Gastrocnemius medialis (tissue), 4 donors: ENCODE results near the gene VAV2. TPM values are rescaled to one million over a fixed set of nuclear protein-coding genes. Genes with fewer than 3 reads are reported as not detected.
"Not testable (repeated sequence)": the region's sequence is repeated elsewhere in the genome, so short reads cannot be mapped to it uniquely, and the experiment has no call there.

ENCODE experiments used
- ATAC-seq, 2 donors: fragments of 150-250 bp; one replicate each; pipeline ENCODE4 v1.9.1; 2016
- DNase-seq, 2 donors: peaks; one replicate each; pipeline ENCODE4 v3.0.0-alpha.2; 2019
- H3K27ac ChIP-seq, 4 donors: fragments of 200-600 bp; sonication (generic); 1 replicate in 1 of 4; 2 replicates in 3 of 4; pipeline ENCODE4 v1.5.1; 2016 to 2018; ENCODE audit warnings: mild to moderate bottlenecking in 2 of 4, moderate library complexity in 1 of 4
- H3K27me3 ChIP-seq, 3 donors: fragments of 200-600 bp; sonication (generic) in 2 of 3; 1 replicate in 1 of 3; 2 replicates in 2 of 3; pipeline versions ENCODE4 v1.5.1 to v1.6.0; 2016 to 2019; ENCODE audit warnings: mild to moderate bottlenecking in 1 of 3, moderate library complexity in 1 of 3
- H3K36me3 ChIP-seq, 2 donors: fragments of 200-600 bp; sonication (generic) in 1 of 2; one replicate each; pipeline ENCODE4 v1.5.1; 2017 to 2018
- H3K4me1 ChIP-seq, 2 donors: fragments of 200-600 bp; sonication (generic) in 1 of 2; one replicate each; pipeline ENCODE4 v1.5.1; 2016 to 2017; ENCODE audit warnings: mild to moderate bottlenecking in 2 of 2
- H3K4me3 ChIP-seq, 4 donors: fragments of 200-600 bp; sonication (generic) in 3 of 4; 1 replicate in 1 of 4; 2 replicates in 3 of 4; pipeline ENCODE4 v1.5.1; 2016 to 2019; ENCODE audit warnings: mild to moderate bottlenecking in 2 of 4
- H3K9me3 ChIP-seq, 3 donors: fragments of 200-600 bp; sonication (generic) in 2 of 3; 1 replicate in 1 of 3; 2 replicates in 2 of 3; pipeline ENCODE4 v1.5.1; 2016 to 2019
- POLR2A ChIP-seq, 2 donors: fragments of 450-650 bp; IDR thresholded peaks; one replicate each; pipeline ENCODE4 v1.6.1; 2017; ENCODE audit warnings: antibody characterized with exemption in 2 of 2, mild to moderate bottlenecking in 2 of 2, moderate library complexity in 2 of 2
- in situ Hi-C, 4 donors: fragments of 200-750 bp; cut with MboI; loops; one replicate each; pipeline versions ENCODE4 v1.15.0 to v1.8.0; 2017; ENCODE audit warnings: low sequenced_read_pairs in 4 of 4
- intact Hi-C: fragments of 100-400 bp; cut with DNase I; formaldehyde crosslinking; loops from one replicate; pipeline ENCODE4 v1.15.1; 2023; ENCODE audit warnings: low total_unique reads
- total RNA-seq, 4 donors: library from RNA; depleted of rRNA; stranded (reverse); fragments of >200 nt; gene quantifications; one replicate each; pipeline versions ENCODE4 v1.1.0 to v1.2.3, GENCODE V29; 2016
- TF ChIP-seq, protein P1 (sequence below), 5 experiments: fragments of 450-650 bp in 3 of 5; fragments of 200-600 bp in 2 of 5; sonication (generic) in 2 of 5; IDR thresholded peaks in 4 of 5; conservative IDR thresholded peaks in 1 of 5; 1 replicate in 4 of 5; 2 replicates in 1 of 5; pipeline ENCODE4 v1.5.1; 2016 to 2019; ENCODE audit warnings: antibody characterized with exemption in 5 of 5, mild to moderate bottlenecking in 3 of 5, moderate library complexity in 3 of 5

VAV2 gene
- total RNA-seq, 4 donors from 2014 or later: 0.51 to 1.2 (median 0.97) TPM

DNA sequence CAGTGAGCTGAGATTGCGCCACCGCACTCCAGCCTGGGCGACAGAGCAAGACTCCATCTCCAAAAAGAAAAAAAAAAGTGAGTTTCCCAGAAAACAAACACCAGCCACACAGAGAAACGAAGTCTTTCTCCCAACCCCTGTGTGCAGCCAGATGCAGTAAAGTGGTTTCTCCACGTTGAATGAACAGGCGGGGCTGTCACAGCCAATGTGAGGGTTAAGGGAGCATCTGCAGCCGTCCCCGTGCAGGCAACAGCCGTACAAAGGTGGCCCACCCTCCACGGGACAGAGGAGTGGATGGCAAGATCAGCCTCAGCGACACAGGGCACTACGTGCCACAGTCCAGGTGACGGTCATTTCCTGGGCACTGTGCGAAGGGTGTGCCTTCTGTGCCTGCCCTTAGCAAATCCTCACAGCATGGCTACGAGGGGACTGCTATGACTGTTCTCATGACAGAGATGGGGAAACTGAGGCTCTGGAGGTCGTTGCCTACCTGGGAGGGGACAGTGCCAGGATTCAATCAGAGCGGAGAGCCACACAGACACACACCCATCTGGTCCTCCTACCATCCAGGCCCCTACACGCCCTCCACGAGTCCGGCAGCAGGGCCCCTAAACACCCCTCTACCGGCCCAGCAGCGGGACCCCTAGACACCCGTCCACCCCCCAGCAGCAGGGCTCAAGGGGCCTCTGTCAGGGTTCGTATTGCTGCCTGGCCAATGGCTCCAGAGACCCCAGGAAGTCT, 2.3 kb downstream of the VAV2 start:
- TF ChIP-seq, protein P1, sequence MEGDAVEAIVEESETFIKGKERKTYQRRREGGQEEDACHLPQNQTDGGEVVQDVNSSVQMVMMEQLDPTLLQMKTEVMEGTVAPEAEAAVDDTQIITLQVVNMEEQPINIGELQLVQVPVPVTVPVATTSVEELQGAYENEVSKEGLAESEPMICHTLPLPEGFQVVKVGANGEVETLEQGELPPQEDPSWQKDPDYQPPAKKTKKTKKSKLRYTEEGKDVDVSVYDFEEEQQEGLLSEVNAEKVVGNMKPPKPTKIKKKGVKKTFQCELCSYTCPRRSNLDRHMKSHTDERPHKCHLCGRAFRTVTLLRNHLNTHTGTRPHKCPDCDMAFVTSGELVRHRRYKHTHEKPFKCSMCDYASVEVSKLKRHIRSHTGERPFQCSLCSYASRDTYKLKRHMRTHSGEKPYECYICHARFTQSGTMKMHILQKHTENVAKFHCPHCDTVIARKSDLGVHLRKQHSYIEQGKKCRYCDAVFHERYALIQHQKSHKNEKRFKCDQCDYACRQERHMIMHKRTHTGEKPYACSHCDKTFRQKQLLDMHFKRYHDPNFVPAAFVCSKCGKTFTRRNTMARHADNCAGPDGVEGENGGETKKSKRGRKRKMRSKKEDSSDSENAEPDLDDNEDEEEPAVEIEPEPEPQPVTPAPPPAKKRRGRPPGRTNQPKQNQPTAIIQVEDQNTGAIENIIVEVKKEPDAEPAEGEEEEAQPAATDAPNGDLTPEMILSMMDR (IDR thresholded peaks at IDR 0.05 in 4 of 5, conservative IDR thresholded peaks at IDR 0.05 in 1 of 5): no peak
- TF ChIP-seq POLR2A (IDR thresholded peaks at IDR 0.05): no peak
- H3K4me3 ChIP-seq: no peak overlapping the region
- H3K9me3 ChIP-seq: no peaks in the 10 kb centered on the region
- H3K27ac ChIP-seq: no peak overlapping the region
- H3K4me1 ChIP-seq: peaks cover 9 to 20% of the 10 kb centered on the region in 2 donors
- DNase-seq (no peak), ATAC-seq (no peak)
- in situ Hi-C loops: loop anchor here in 3 of 4 donors (10.0 kb wide), 1 partner anchor 195 kb away; no protein-coding TSS in a partner anchor
- H3K27me3 ChIP-seq: peaks cover 11 to 33% (median 33%) of the 10 kb centered on the region in 3 donors
- intact Hi-C loops: loop anchor here (10.0 kb wide), 1 partner anchor 105 kb away; no protein-coding TSS in a partner anchor
- no peaks in the 10 kb centered on the region for H3K36me3 ChIP-seq

DNA sequence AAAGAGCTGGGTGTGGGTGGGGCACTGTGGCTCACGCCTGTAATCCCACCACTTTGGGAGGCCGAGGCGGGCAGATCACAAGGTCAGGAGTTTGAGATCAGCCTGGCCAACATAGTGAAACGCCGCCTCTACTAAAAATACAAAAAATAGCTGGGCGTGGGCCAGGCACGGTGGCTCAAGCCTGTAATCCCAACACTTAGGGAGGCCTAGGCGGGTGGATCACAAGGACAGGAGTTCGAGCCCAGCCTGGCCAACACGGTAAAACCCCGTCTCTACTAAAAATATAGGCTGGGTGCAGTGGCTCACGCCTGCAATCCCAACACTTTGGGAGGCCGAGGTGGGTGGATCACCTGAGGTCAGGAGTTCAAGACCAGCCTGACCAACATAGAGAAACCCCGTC, 3.4 kb downstream of the VAV2 start:
- H3K36me3 ChIP-seq, H3K4me3 ChIP-seq, intact Hi-C loops, DNase-seq, H3K27ac ChIP-seq, ATAC-seq, H3K9me3 ChIP-seq, in situ Hi-C loops: not testable (repeated sequence)
- peaks cover 11 to 28% (median 27%) of the 10 kb centered on the region in 3 donors for H3K27me3 ChIP-seq
- peaks cover 4 to 15% of the 10 kb centered on the region in 2 donors for H3K4me1 ChIP-seq

DNA sequence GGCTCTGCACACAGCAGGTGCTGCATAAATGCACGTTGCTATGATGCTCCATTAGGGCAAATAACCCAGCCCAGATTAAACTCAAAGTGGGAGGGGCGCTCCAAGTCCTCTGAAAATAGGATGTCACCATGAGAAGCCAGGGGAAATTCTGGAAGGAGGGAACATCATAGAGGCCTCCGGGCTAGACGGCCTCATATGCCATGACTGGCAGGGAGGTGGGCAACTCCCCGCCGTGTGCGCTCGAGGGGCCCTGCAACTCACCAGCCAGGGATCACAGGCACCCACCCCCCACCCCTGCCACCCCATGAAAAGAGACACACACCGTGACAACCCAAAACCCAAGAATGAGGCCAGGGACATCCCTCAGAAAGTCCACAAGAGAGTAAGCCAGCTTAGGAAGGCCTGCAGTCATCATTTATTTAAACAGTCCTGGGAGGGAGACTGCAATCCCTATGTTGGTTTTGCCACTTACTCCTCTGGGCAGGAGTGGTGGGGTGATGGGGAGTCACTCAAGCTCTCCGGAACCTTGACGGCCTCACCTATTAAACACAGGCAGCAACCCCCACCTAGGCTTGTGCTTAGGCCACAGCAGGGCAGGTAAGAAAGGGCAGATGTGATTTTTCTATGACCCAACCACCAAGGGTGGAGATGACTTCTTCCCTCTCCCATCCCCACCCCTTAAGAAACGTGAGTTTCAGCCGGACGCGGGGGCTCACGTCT, 4.0 kb downstream of the VAV2 start:
- peaks cover 11 to 21% (median 21%) of the 10 kb centered on the region in 3 donors for H3K27me3 ChIP-seq
- ATAC-seq (no peak), DNase-seq (no peak)
- no peak overlapping the region for H3K27ac ChIP-seq
- no peaks in the 10 kb centered on the region for H3K9me3 ChIP-seq
- peaks cover 0 to 8% of the 10 kb centered on the region in 2 donors for H3K4me1 ChIP-seq
- in situ Hi-C loops (no loop called here), intact Hi-C loops (no loop called here)
- H3K4me3 ChIP-seq: no peak overlapping the region
- TF ChIP-seq, protein P1 (IDR thresholded peaks at IDR 0.05 in 4 of 5, conservative IDR thresholded peaks at IDR 0.05 in 1 of 5): no peak
- no peak for TF ChIP-seq POLR2A (IDR thresholded peaks at IDR 0.05)
- H3K36me3 ChIP-seq: no peaks in the 10 kb centered on the region

DNA sequence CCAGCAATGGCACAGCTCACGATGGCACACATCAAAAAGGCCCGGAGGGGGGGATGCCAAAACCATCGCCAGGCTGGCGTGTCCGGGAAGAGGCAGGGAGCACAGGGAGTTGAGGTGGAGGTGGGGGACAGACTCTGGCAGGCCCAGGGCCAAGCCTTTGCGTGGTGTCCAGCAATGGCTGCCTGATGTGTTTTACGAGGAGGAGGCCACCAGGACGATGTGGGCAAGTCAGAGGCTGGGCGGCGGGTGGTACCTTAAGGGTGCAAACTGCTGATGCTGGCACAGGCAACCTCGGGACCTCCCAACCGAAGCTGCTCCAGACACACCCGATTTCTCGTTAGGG, 4.7 kb downstream of the VAV2 start:
- Histone ChIP-seq H3K36me3 (no peaks in the 10 kb centered on the region), H3K9me3 (no peaks in the 10 kb centered on the region), H3K27me3 (peaks cover 11 to 18% (median 17%) of the 10 kb centered on the region in 3 donors), H3K4me1 (peaks cover 0 to 5% of the 10 kb centered on the region in 2 donors), H3K27ac (no peak overlapping the region), H3K4me3 (no peak overlapping the region)
- intact Hi-C loops: no loop called here
- in situ Hi-C loops: no loop called here
- DNase-seq: no peak
- TF ChIP-seq, protein P1 (IDR thresholded peaks at IDR 0.05 in 4 of 5, conservative IDR thresholded peaks at IDR 0.05 in 1 of 5): no peak
- no peak for TF ChIP-seq POLR2A (IDR thresholded peaks at IDR 0.05)
- no peak for ATAC-seq

DNA sequence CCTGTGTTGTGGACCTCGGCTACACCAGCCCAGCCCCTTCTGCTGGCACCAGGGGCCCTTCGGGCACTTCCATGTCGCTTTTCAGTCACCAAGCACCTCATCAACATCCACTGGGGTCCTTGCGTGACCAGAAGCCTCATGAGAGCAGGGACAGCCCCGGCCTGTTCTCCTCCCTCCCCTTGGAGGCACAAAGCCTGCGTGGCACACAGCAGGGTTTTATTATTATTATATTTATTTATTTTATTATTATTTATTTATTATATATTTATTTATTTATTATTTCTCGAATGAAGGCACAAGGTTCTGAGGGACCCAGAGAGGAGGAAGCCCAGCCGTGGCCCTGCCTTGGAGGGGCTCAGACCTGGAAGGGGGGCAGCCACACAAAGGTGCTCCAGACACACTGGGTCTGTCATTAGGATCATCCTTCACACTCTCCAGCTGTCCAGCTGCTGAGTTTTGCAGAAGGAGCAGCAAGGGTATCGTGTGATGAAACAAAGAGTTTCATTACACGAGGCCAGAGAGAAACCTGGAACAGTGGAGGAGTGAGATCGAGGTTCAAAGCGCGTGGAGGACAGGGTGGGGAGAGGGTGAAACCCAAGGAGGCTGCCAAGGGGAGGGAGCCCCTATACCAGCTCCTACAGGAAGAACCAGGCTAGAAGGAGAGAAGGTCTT, 5.2 kb downstream of the VAV2 start:
- peaks cover 0 to 5% of the 10 kb centered on the region in 2 donors for H3K4me1 ChIP-seq
- H3K27ac ChIP-seq: no peak overlapping the region
- H3K27me3 ChIP-seq: peaks cover 11 to 18% (median 17%) of the 10 kb centered on the region in 3 donors
- TF ChIP-seq POLR2A (IDR thresholded peaks at IDR 0.05): no peak
- TF ChIP-seq, protein P1 (IDR thresholded peaks at IDR 0.05 in 4 of 5, conservative IDR thresholded peaks at IDR 0.05 in 1 of 5): no peak
- no peak overlapping the region for H3K4me3 ChIP-seq
- ATAC-seq (no peak), DNase-seq (no peak)
- intact Hi-C loops: no loop called here
- in situ Hi-C loops: no loop called here
- H3K9me3 ChIP-seq: no peaks in the 10 kb centered on the region
- no peaks in the 10 kb centered on the region for H3K36me3 ChIP-seq
